Gastrocnemius medialis (tissue), 4 donors: ENCODE results near the gene PML. TPM values are rescaled to one million over a fixed set of nuclear protein-coding genes. Genes with fewer than 3 reads are reported as not detected.

Experiments used
- ATAC-seq, 2 donors: fragments of 150-250 bp; one replicate each; pipeline ENCODE4 v1.9.1; 2016
- DNase-seq, 2 donors: peaks; one replicate each; pipeline ENCODE4 v3.0.0-alpha.2; 2019
- H3K27ac ChIP-seq, 4 donors: fragments of 200-600 bp; sonication (generic); 1 replicate in 1 of 4; 2 replicates in 3 of 4; pipeline ENCODE4 v1.5.1; 2016 to 2018; ENCODE audit warnings: mild to moderate bottlenecking in 2 of 4, moderate library complexity in 1 of 4
- H3K27me3 ChIP-seq, 3 donors: fragments of 200-600 bp; sonication (generic) in 2 of 3; 1 replicate in 1 of 3; 2 replicates in 2 of 3; pipeline versions ENCODE4 v1.5.1 to v1.6.0; 2016 to 2019; ENCODE audit warnings: mild to moderate bottlenecking in 1 of 3, moderate library complexity in 1 of 3
- H3K36me3 ChIP-seq, 2 donors: fragments of 200-600 bp; sonication (generic) in 1 of 2; one replicate each; pipeline ENCODE4 v1.5.1; 2017 to 2018
- H3K4me1 ChIP-seq, 2 donors: fragments of 200-600 bp; sonication (generic) in 1 of 2; one replicate each; pipeline ENCODE4 v1.5.1; 2016 to 2017; ENCODE audit warnings: mild to moderate bottlenecking in 2 of 2
- H3K4me3 ChIP-seq, 4 donors: fragments of 200-600 bp; sonication (generic) in 3 of 4; 1 replicate in 1 of 4; 2 replicates in 3 of 4; pipeline ENCODE4 v1.5.1; 2016 to 2019; ENCODE audit warnings: mild to moderate bottlenecking in 2 of 4
- H3K9me3 ChIP-seq, 3 donors: fragments of 200-600 bp; sonication (generic) in 2 of 3; 1 replicate in 1 of 3; 2 replicates in 2 of 3; pipeline ENCODE4 v1.5.1; 2016 to 2019
- POLR2A ChIP-seq, 2 donors: fragments of 450-650 bp; IDR thresholded peaks; one replicate each; pipeline ENCODE4 v1.6.1; 2017; ENCODE audit warnings: antibody characterized with exemption in 2 of 2, mild to moderate bottlenecking in 2 of 2, moderate library complexity in 2 of 2
- in situ Hi-C, 4 donors: fragments of 200-750 bp; cut with MboI; loops; one replicate each; pipeline versions ENCODE4 v1.15.0 to v1.8.0; 2017; ENCODE audit warnings: low sequenced_read_pairs in 4 of 4
- intact Hi-C: fragments of 100-400 bp; cut with DNase I; formaldehyde crosslinking; loops from one replicate; pipeline ENCODE4 v1.15.1; 2023; ENCODE audit warnings: low total_unique reads
- total RNA-seq, 4 donors: library from RNA; depleted of rRNA; stranded (reverse); fragments of >200 nt; gene quantifications; one replicate each; pipeline versions ENCODE4 v1.1.0 to v1.2.3, GENCODE V29; 2016
- TF ChIP-seq, protein P1 (sequence below), 5 experiments: fragments of 450-650 bp in 3 of 5; fragments of 200-600 bp in 2 of 5; sonication (generic) in 2 of 5; IDR thresholded peaks in 4 of 5; conservative IDR thresholded peaks in 1 of 5; 1 replicate in 4 of 5; 2 replicates in 1 of 5; pipeline ENCODE4 v1.5.1; 2016 to 2019; ENCODE audit warnings: antibody characterized with exemption in 5 of 5, mild to moderate bottlenecking in 3 of 5, moderate library complexity in 3 of 5

PML gene
- total RNA-seq, 4 donors from 2014 or later: 17.3 to 42.1 (median 21.2) TPM

DNA sequence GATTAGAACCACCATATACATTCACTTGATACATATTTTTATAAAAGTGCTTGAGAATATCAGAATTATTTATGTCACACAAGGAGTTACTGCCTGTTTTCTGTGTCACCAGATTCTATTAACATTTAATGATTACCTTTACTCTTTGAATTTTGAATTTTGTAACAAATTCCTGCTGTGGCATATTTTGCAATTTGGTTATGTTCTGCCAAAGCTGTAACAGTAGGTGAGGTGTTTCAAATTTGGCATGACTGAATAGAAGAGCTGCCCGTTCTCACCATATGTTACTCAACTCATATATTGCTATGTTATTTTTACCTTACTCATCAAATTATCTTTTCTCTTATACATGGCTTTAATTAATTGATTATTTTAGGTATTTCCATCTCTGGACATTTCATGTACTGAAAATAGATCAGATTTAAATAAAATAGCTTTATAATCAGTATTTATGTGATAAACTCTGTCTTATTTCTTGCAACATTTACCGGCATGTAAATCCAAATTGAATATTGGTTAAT lies 18.9 kb downstream of the PML start:
- intact Hi-C loops: no loop called here
- H3K27me3 ChIP-seq: no peaks in the 10 kb centered on the region
- DNase-seq (no peak), ATAC-seq (no peak)
- H3K9me3 ChIP-seq: no peaks in the 10 kb centered on the region
- in situ Hi-C loops: no loop called here
- no peak overlapping the region for H3K4me3 ChIP-seq
- peaks cover 30 to 35% of the 10 kb centered on the region in 2 donors for H3K4me1 ChIP-seq
- no peak for TF ChIP-seq POLR2A (IDR thresholded peaks at IDR 0.05)
- TF ChIP-seq, protein P1, sequence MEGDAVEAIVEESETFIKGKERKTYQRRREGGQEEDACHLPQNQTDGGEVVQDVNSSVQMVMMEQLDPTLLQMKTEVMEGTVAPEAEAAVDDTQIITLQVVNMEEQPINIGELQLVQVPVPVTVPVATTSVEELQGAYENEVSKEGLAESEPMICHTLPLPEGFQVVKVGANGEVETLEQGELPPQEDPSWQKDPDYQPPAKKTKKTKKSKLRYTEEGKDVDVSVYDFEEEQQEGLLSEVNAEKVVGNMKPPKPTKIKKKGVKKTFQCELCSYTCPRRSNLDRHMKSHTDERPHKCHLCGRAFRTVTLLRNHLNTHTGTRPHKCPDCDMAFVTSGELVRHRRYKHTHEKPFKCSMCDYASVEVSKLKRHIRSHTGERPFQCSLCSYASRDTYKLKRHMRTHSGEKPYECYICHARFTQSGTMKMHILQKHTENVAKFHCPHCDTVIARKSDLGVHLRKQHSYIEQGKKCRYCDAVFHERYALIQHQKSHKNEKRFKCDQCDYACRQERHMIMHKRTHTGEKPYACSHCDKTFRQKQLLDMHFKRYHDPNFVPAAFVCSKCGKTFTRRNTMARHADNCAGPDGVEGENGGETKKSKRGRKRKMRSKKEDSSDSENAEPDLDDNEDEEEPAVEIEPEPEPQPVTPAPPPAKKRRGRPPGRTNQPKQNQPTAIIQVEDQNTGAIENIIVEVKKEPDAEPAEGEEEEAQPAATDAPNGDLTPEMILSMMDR (IDR thresholded peaks at IDR 0.05 in 4 of 5, conservative IDR thresholded peaks at IDR 0.05 in 1 of 5): no peak
- H3K27ac ChIP-seq: no peak overlapping the region
- no peaks in the 10 kb centered on the region for H3K36me3 ChIP-seq

DNA sequence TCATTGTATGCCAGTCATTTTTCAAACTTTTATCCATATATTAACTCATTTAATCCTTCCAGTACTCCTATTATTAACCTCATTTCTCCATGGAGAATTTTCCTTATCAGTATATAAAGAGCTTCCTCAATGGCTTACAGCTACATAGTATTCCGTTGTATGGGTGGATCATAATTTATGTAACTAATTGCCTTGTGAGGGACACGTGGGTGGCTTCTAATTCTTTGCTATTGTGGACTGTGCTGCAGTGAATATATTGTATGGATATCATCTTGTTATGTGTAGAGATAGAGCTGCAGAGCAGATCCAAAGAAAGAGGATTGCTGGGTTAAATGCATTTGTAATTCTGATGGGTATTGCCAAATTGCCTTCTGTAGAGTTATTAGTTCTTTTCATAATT lies 25.2 kb downstream of the PML start:
- DNase-seq (no peak), ATAC-seq (no peak)
- Histone ChIP-seq H3K27ac (no peak overlapping the region), H3K36me3 (peaks cover 0 to 24% of the 10 kb centered on the region in 2 donors), H3K4me1 (peaks cover 9 to 11% of the 10 kb centered on the region in 2 donors), H3K9me3 (no peaks in the 10 kb centered on the region), H3K27me3 (no peaks in the 10 kb centered on the region), H3K4me3 (no peak overlapping the region)
- TF ChIP-seq, protein P1 (IDR thresholded peaks at IDR 0.05 in 4 of 5, conservative IDR thresholded peaks at IDR 0.05 in 1 of 5): no peak
- TF ChIP-seq POLR2A (IDR thresholded peaks at IDR 0.05): no peak
- intact Hi-C loops: no loop called here
- in situ Hi-C loops: no loop called here

DNA sequence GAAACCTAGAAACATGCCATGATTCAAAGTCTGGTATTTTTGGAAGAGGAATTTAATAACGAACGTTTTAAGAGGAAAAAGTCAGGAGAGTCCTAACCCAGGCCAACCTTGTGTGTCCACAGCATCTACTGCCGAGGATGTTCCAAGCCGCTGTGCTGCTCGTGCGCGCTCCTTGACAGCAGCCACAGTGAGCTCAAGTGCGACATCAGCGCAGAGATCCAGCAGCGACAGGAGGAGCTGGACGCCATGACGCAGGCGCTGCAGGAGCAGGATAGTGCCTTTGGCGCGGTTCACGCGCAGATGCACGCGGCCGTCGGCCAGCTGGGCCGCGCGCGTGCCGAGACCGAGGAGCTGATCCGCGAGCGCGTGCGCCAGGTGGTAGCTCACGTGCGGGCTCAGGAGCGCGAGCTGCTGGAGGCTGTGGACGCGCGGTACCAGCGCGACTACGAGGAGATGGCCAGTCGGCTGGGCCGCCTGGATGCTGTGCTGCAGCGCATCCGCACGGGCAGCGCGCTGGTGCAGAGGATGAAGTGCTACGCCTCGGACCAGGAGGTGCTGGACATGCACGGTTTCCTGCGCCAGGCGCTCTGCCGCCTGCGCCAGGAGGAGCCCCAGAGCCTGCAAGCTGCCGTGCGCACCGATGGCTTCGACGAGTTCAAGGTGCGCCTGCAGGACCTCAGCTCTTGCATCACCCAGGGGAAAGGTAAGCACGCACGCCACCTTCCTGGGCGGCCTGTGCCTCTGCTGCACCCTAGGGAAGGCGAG lies 28.4 kb downstream of the PML start:
- intact Hi-C loops: no loop called here
- no peaks in the 10 kb centered on the region for H3K9me3 ChIP-seq
- ATAC-seq: no peak
- no peak for DNase-seq
- in situ Hi-C loops: no loop called here
- no peaks in the 10 kb centered on the region for H3K27me3 ChIP-seq
- no peak overlapping the region for H3K27ac ChIP-seq
- TF ChIP-seq POLR2A (IDR thresholded peaks at IDR 0.05): no peak
- TF ChIP-seq, protein P1 (IDR thresholded peaks at IDR 0.05 in 4 of 5, conservative IDR thresholded peaks at IDR 0.05 in 1 of 5): no peak
- H3K4me1 ChIP-seq: peaks cover 16 to 17% of the 10 kb centered on the region in 2 donors
- H3K36me3 ChIP-seq: peaks cover 0 to 41% of the 10 kb centered on the region in 2 donors
- H3K4me3 ChIP-seq: no peak overlapping the region

DNA sequence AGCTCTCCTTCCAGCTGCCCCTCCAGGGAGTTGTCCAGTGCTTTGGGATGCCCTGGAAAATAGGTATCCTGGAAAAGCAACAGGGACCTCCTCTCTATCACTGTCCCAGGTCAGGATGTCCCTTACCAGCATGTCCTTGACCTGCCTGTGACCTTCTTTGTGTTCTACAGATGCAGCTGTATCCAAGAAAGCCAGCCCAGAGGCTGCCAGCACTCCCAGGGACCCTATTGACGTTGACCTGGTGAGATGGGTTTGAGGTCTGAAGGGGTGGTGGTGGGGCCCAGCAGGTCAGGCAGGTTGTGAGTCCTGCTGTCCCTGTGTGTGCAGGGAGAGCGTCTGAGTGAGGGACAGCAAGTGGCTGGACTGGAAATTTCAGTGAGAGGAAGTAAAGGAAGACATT lies 30.2 kb downstream of the PML start:
- Histone ChIP-seq H3K9me3 (no peaks in the 10 kb centered on the region), H3K27me3 (no peaks in the 10 kb centered on the region), H3K27ac (peak overlapping the region in 1 of 4 donors; percentile 27), H3K4me3 (no peak overlapping the region), H3K4me1 (peaks cover 16 to 17% of the 10 kb centered on the region in 2 donors), H3K36me3 (peaks cover 0 to 39% of the 10 kb centered on the region in 2 donors)
- intact Hi-C loops: no loop called here
- TF ChIP-seq POLR2A (IDR thresholded peaks at IDR 0.05): no peak
- TF ChIP-seq, protein P1 (IDR thresholded peaks at IDR 0.05 in 4 of 5, conservative IDR thresholded peaks at IDR 0.05 in 1 of 5): no peak
- DNase-seq (no peak), ATAC-seq (no peak)
- in situ Hi-C loops: no loop called here
